ENCODE results near the gene ASRGL1. TPM values are rescaled to one million over a fixed set of nuclear protein-coding genes. Genes with fewer than 3 reads are reported as not detected.

Gene ASRGL1
- total RNA-seq, 1 donor from 2014 or later, result 3.2 TPM

DNA sequence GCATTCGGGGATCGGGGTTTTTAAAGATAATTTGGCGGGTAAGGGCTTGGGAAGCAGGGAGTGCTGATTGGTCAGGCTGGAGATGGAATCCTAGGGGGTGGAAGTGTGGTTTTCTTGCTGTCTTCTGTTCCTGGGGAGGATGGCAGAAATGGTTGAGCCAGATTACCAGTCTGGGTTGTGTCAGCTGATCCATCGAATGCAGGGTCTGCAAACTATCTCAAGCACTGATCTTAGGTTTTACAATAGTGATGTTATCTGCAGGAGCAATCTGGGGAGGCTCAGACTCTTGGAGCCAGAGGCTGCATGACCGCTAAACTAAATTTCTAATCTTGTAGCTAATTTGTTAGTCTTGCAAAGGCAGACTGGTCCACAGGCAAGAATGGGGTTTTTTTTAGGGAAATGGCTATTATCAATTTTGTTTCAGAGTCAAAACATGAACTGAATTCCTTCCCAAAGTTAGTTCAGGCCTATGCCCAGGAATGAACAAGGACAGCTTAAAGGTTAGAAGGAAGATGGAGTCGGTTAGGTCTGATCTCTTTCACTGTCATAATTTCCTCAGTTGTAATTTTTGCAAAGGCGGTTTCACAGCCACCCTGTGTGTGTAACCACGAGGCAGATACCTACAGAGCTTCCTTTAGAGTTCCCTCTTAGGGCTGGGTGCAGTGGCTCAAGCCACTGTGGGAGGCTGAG is 91.8 kb downstream of the ASRGL1 start:
- Histone ChIP-seq H3K27ac (ENCODE audit: low read depth, low read length) (no peak overlapping the region), H3K4me2 (ENCODE audit: low read length) (no peak overlapping the region), H3K36me3 (ENCODE audit: insufficient read depth, low read length) (no peaks in the 10 kb centered on the region), H3K79me2 (ENCODE audit: insufficient read depth, low read length) (no peaks in the 10 kb centered on the region), H2AFZ (ENCODE audit: low read depth, low read length) (no peak overlapping the region), H3K9ac (ENCODE audit: low read length) (no peak overlapping the region), H3K27me3 (ENCODE audit: insufficient read depth, low read length) (no peaks in the 10 kb centered on the region), H3K9me3 (ENCODE audit: insufficient read depth, low read depth, low read length) (no peaks in the 10 kb centered on the region), H3K4me3 (ENCODE audit: insufficient read depth, low read depth, low read length) (no peak overlapping the region), H4K20me1 (ENCODE audit: insufficient read depth, low read length) (no peaks in the 10 kb centered on the region), H3K4me1 (ENCODE audit: insufficient read depth, low read length) (peaks cover 51% of the 10 kb centered on the region)
- Mint-ChIP-seq H3K27me3 (ENCODE audit: low read depth, unreplicated experiment) (peaks cover 9% of the 10 kb centered on the region), H3K9me3 (ENCODE audit: unreplicated experiment) (peaks cover 3% of the 10 kb centered on the region), H3K4me1 (ENCODE audit: low read depth, unreplicated experiment) (peaks cover 32% of the 10 kb centered on the region), H3K36me3 (ENCODE audit: low read depth, unreplicated experiment) (no peaks in the 10 kb centered on the region), H3K27ac (ENCODE audit: unreplicated experiment) (peak overlapping the region; percentile 20), H3K4me3 (ENCODE audit: unreplicated experiment) (no peak overlapping the region)
- FAIRE-seq (no peak), DNase-seq (ENCODE audit: low read depth) (no peak)
- TF ChIP-seq EZH2 (IDR thresholded peaks at IDR 0.05; ENCODE audit: insufficient read depth, low read length), result no peak
- TF ChIP-seq, protein P1, sequence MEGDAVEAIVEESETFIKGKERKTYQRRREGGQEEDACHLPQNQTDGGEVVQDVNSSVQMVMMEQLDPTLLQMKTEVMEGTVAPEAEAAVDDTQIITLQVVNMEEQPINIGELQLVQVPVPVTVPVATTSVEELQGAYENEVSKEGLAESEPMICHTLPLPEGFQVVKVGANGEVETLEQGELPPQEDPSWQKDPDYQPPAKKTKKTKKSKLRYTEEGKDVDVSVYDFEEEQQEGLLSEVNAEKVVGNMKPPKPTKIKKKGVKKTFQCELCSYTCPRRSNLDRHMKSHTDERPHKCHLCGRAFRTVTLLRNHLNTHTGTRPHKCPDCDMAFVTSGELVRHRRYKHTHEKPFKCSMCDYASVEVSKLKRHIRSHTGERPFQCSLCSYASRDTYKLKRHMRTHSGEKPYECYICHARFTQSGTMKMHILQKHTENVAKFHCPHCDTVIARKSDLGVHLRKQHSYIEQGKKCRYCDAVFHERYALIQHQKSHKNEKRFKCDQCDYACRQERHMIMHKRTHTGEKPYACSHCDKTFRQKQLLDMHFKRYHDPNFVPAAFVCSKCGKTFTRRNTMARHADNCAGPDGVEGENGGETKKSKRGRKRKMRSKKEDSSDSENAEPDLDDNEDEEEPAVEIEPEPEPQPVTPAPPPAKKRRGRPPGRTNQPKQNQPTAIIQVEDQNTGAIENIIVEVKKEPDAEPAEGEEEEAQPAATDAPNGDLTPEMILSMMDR (IDR thresholded peaks at IDR 0.05; ENCODE audit: insufficient read depth, low read depth, low read length), result no peak

DNA sequence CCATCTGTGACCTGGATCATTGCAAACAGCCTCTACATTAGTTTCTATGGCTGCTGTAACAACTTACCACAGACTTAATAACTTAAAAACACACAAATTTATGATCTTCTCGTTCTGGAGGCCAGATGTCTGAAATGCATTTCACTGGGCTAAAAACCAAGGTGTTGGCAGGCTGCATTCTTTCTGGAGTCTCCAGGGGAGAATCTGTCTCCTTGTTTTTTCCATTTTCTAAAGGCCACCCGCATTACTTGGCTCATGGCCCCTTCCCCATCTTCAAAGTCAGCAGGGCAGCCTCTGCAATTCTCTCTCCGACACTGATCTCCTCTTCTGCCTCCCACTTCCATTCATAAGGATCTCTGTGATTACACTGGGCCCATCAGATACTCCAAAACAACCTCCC is 93.2 kb downstream of the ASRGL1 start:
- FAIRE-seq, result no peak
- Mint-ChIP-seq H3K4me1 (ENCODE audit: low read depth, unreplicated experiment) (peaks cover 32% of the 10 kb centered on the region), H3K36me3 (ENCODE audit: low read depth, unreplicated experiment) (no peaks in the 10 kb centered on the region), H3K27ac (ENCODE audit: unreplicated experiment) (no peak overlapping the region), H3K27me3 (ENCODE audit: low read depth, unreplicated experiment) (peaks cover 7% of the 10 kb centered on the region), H3K4me3 (ENCODE audit: unreplicated experiment) (no peak overlapping the region), H3K9me3 (ENCODE audit: unreplicated experiment) (peaks cover 3% of the 10 kb centered on the region)
- TF ChIP-seq, protein P1 (IDR thresholded peaks at IDR 0.05; ENCODE audit: insufficient read depth, low read depth, low read length), result no peak
- TF ChIP-seq EZH2 (IDR thresholded peaks at IDR 0.05; ENCODE audit: insufficient read depth, low read length), result no peak
- H3K79me2 ChIP-seq (ENCODE audit: insufficient read depth, low read length), result no peaks in the 10 kb centered on the region
- H3K4me1 ChIP-seq (ENCODE audit: insufficient read depth, low read length), result peaks cover 51% of the 10 kb centered on the region
- H3K9ac ChIP-seq (ENCODE audit: low read length), result no peak overlapping the region
- H3K4me2 ChIP-seq (ENCODE audit: low read length), result peak overlapping the region; percentile 80
- no peaks in the 10 kb centered on the region for H3K27me3 ChIP-seq (ENCODE audit: insufficient read depth, low read length)
- H4K20me1 ChIP-seq (ENCODE audit: insufficient read depth, low read length), result no peaks in the 10 kb centered on the region
- no peaks in the 10 kb centered on the region for H3K9me3 ChIP-seq (ENCODE audit: insufficient read depth, low read depth, low read length)
- no peaks in the 10 kb centered on the region for H3K36me3 ChIP-seq (ENCODE audit: insufficient read depth, low read length)
- peak overlapping the region; percentile 60 for H3K27ac ChIP-seq (ENCODE audit: low read depth, low read length)
- no peak overlapping the region for H3K4me3 ChIP-seq (ENCODE audit: insufficient read depth, low read depth, low read length)
- H2AFZ ChIP-seq (ENCODE audit: low read depth, low read length), result no peak overlapping the region
- DNase-seq (ENCODE audit: low read depth), result no peak

Measured in astrocyte (in vitro differentiated cells and primary cell).